NAMALWA (cell line): Measurements from ENCODE around the gene HPDL.
A peak's percentile ranks its signal among the peaks of the same experiment; 100 is the strongest.
"Not testable (repeated sequence)": the region's sequence is repeated elsewhere in the genome, so short reads cannot be mapped to it uniquely, and the experiment has no call there.

ENCODE experiments used
- DNase-seq: peaks from one replicate; pipeline ENCODE4 v3.0.0-alpha.2; 2015; ENCODE audit warnings: low spot score

HPDL gene

GRCh38 chr1:45326627-45327623, at the start of gene HPDL:
HPDL (plus strand) TSS chr1:45326895; CDS start chr1:45327149, 254 bp downstream.
- peak; percentile 88 for DNase-seq

GRCh38 chr1:45282351-45282750, 44.3 kb upstream of the HPDL start:
- DNase-seq = no peak

DNA sequence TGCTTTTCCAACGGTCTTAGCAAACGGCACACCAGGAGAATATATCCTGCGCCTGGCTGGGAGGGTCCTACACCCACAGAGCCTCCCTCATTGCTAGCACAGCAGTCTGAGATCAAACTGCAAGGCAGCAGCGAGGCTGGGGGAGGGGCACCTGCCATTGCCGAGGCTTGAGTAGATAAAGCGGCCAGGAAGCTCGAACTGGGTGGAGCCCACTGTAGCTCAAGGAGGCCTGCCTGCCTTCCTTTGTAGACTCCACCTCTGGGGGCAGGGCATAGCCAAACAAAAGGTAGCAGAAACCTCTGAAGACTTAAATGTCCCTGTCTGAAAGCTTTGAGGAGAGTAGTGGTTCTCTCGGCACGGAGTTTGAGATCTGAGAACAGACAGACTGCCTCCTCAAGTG, 41.8 kb upstream of the HPDL start:
- not testable (repeated sequence) for DNase-seq

GRCh38 chr1:45286521-45286920, 40.2 kb upstream of the HPDL start:
- DNase-seq = not testable (repeated sequence)

GRCh38 chr1:45291002-45291401, 35.7 kb upstream of the HPDL start:
- not testable (repeated sequence) for DNase-seq

DNA sequence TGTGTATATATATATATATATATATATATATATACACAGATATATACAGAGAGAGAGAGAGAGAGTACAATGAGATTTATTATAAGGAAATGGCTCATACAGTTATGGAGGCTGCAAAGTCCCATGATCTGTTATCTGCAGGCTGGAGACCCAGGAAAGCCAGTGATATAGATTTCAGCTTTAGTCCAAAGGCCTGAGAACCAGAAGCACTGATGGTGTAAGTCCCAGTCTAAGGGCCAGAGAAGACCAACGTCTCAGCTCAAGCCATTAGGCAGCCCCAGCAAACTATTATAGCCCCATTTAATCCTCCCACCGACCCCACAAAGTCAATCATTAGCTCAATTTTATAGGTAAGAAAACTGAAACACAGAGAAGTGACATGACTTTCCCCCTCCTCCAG, 35.0 kb upstream of the HPDL start:
- DNase-seq = no peak

DNA sequence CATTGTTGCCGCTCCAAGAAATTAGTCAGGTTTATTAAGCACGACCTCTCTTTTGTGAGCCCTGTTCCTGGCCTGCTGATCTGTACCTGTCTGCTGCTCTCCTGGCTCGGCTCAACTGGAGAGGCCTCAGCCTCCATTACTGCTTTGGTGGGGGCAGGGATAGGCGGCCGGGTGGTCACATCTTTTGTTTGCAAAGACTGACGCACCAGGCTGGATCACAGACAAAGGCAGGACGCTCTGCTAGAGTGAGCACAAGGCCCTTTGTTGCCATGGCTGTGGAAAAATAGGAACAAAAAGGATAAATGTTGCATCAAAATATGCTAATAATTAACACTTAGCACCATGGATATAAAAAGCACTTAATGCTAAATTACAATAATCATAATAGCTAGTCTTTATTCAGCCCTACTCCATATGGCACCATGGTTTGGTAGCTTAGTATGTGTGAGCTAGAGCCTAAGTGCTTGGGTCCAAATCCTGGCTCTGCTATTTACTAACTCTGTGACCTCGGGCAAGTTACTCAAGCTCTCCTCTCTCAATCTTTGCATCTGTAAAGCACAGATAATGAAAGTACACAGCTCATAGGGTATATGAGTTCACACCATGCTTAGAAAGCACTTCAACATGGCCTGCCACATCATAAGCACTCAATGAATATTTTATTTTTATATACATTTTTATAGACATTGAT, 28.9 kb upstream of the HPDL start:
- no peak for DNase-seq

GRCh38 chr1:45299296-45299695, 27.4 kb upstream of the HPDL start:
- no peak for DNase-seq

- DNase-seq = peak; percentile 86
These were observed 26.6 kb upstream of the HPDL start for GRCh38 chr1:45299981-45300668.

- DNase-seq = no peak
These were observed 26.1 kb upstream of the HPDL start for GRCh38 chr1:45300669-45300997.

DNA sequence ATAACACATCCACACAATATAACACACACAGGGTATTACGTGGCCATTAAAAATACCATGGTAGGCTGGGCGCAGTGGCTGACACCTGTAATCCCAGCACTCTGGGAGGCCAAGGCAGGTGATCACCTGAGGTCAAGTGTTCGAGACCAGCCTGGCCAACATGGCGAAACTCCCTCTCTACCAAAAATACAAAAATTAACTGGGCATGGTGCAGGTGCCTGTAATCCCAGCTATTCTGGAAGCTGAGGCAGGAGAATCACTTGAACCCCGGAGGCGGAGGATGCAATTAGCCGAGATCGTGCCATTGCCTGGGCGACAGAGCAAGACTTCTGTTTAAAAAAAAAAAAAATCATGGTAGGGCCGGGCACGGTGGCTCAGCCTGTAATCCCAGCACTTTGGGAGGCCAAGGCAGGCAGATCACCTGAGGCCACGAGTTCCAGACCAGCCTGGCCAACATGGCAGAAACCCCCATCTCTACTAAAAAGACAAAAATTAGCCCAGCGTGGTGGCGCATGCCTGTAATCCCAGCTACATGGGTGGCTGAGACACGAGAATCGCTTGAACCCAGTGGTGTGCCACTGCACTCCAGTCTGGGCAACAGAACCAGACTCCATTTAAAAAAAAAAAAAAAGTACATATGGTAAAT, 24.1 kb upstream of the HPDL start:
- no peak for DNase-seq

DNA sequence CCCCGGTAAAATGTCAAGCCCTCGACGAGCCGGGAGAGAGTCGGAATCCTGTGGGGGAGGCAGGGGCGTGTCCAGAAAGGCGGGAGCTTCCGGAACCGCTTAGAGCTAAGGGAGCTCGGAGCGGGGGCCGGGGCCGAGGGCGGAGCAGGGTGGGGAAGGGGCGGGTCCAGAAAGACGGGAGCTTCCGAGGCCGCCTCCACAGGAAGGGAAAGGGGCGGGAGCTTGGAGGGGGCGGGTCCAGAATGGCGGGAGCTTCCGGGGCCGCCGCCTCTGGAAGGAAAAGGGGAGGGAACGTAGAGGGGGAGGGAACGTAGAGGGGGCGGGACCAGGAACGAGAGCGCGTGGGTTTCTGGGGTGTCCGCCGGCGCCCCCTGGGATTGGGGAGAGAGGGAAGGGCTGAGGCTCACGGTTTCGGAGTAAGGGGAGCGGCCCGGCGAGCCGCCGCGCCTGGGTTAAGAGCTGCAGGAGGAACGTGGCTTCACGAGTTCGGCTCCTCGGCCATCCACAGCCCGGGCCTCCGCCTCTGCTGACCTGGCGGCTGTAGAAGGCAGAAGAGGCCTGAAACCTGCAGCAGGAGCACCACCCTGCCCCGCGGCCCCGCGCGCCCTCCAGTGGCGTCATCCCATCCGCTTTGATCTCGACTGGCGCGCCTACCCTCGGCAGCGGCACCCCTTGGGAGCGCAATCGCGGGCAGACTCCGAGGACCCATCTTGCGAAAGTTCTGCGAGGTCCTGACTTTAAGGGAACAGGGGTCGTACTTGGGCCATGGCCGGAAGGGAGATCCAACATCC, 23.0 kb upstream of the HPDL start:
- peak; percentile 95 for DNase-seq

- DNase-seq = no peak
These were observed 22.2 kb upstream of the HPDL start for GRCh38 chr1:45304311-45305081.

GRCh38 chr1:45305231-45305630, 21.5 kb upstream of the HPDL start:
- no peak for DNase-seq

- peak; percentile 47 for DNase-seq
These were observed 20.4 kb upstream of the HPDL start for GRCh38 chr1:45306319-45306718.

- DNase-seq = no peak
These were observed 19.8 kb upstream of the HPDL start for GRCh38 chr1:45306905-45307304.

DNA sequence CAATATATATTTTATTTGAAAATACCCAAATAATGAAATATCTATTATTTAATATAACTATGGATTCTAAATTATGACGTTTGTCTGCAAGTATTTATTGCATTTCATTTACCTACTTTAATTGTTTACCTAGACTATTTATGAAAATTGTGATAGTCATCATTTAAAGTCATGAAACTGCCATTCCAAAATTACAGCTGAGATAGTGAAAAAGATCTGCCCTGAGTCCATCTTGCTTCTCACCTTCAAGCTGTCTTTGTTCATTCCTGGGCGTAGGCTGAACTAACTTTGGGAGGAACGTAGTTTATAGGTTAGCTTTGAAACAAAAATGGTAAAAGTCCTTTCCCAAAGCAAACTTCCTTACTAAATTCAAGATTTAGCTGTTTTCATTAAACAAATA, 12.4 kb upstream of the HPDL start:
- DNase-seq = no peak

GRCh38 chr1:45317166-45317565, 9.5 kb upstream of the HPDL start:
- DNase-seq = no peak

GRCh38 chr1:45319761-45320160, 6.9 kb upstream of the HPDL start:
- DNase-seq = no peak

GRCh38 chr1:45321444-45321843, 5.3 kb upstream of the HPDL start:
- DNase-seq = no peak
